HEK293T (cell line): ENCODE results near the gene ZC3H12C.

ENCODE experiments used
- BHLHE40 ChIP-seq: fragments of 450-650 bp; IDR thresholded peaks from 2 replicates; pipeline ENCODE4 v1.6.1; 2016; ENCODE audit warnings: mild to moderate bottlenecking, moderate library complexity, borderline replicate concordance
- FOXA1 ChIP-seq: fragments of 450-650 bp; IDR thresholded peaks from 2 replicates; pipeline ENCODE4 v1.6.1; 2016; ENCODE audit warnings: mild to moderate bottlenecking
- FOXK2 ChIP-seq: fragments of 450-650 bp; IDR thresholded peaks from 2 replicates; pipeline ENCODE4 v1.6.1; 2016; ENCODE audit warnings: mild to moderate bottlenecking
- HDGF ChIP-seq: fragments of 450-650 bp; IDR thresholded peaks from 2 replicates; pipeline ENCODE4 v1.6.1; 2017; ENCODE audit warnings: antibody characterized with exemption, borderline replicate concordance
- LEF1 ChIP-seq: fragments of 450-650 bp; IDR thresholded peaks from 2 replicates; pipeline ENCODE4 v1.6.1; 2017; ENCODE audit warnings: mild to moderate bottlenecking, borderline replicate concordance
- NFRKB ChIP-seq: fragments of 450-650 bp; IDR thresholded peaks from 2 replicates; pipeline ENCODE4 v1.6.1; 2016; ENCODE audit warnings: mild to moderate bottlenecking, moderate library complexity
- SP1 ChIP-seq: fragments of 450-650 bp; IDR thresholded peaks from 2 replicates; pipeline ENCODE4 v1.6.1; 2017
- SUZ12 ChIP-seq: fragments of 450-650 bp; IDR thresholded peaks from 2 replicates; pipeline ENCODE4 v1.6.1; 2016; ENCODE audit warnings: mild to moderate bottlenecking
- TARDBP ChIP-seq: fragments of 450-650 bp; IDR thresholded peaks from 2 replicates; pipeline ENCODE4 v1.6.1; 2016

- no peak for TF ChIP-seq NFRKB
- TF ChIP-seq SP1: no peak
- TF ChIP-seq HDGF: no peak
- TF ChIP-seq FOXK2: no peak
- no peak for TF ChIP-seq SUZ12
- no peak for TF ChIP-seq LEF1
- no peak for TF ChIP-seq FOXA1
- no peak for TF ChIP-seq BHLHE40
- no peak for TF ChIP-seq TARDBP
Measured at GRCh38 chr11:110081462-110082376, 11.5 kb upstream of the ZC3H12C start.
